K562 (cell line): ENCODE results near the gene SELENOO. TPM values are rescaled to one million over a fixed set of nuclear protein-coding genes. Genes with fewer than 3 reads are reported as not detected.

Source experiments
- BDP1 ChIP-seq: IDR thresholded peaks from 3 replicates; pipeline ENCODE4 v1.6.1; 2011; ENCODE audit not compliant: insufficient read length, insufficient read depth
- CBFA2T3 ChIP-seq: fragments of 450-650 bp; IDR thresholded peaks from 2 replicates; pipeline ENCODE4 v1.6.1; 2017
- CCAR2 ChIP-seq: fragments of 200-400 bp; formaldehyde crosslinking; IDR thresholded peaks from 2 replicates; pipeline ENCODE4 v1.6.1; 2017; ENCODE audit warnings: mild to moderate bottlenecking, low read depth, low read length
- CHD1 ChIP-seq: fragments of 200-600 bp; sonication (generic); IDR thresholded peaks from one replicate; pipeline ENCODE4 v1.6.1; 2012; ENCODE audit warnings: mild to moderate bottlenecking, moderate library complexity, low read length, inconsistent platforms
- CSDE1 ChIP-seq, 2 experiments: fragments of 450-650 bp; IDR thresholded peaks; 2 replicates each; pipeline ENCODE4 v1.6.1; 2016; ENCODE audit warnings: mild to moderate bottlenecking in 1 of 2
- ETS1 ChIP-seq: conservative IDR thresholded peaks from 2 replicates; pipeline ENCODE4 v1.6.1; 2011; ENCODE audit warnings: low read depth, mild to moderate bottlenecking, low read length; ENCODE audit not compliant: control insufficient read depth
- FIP1L1 ChIP-seq: fragments of 200-400 bp; formaldehyde crosslinking; IDR thresholded peaks from 2 replicates; pipeline ENCODE4 v1.6.1; 2018; ENCODE audit warnings: mild to moderate bottlenecking, low read depth, low read length; ENCODE audit not compliant: poor library complexity, severe bottlenecking
- HDAC2 ChIP-seq: fragments of 450-650 bp; IDR thresholded peaks from 2 replicates; pipeline ENCODE4 v1.6.1; 2016; ENCODE audit warnings: mild to moderate bottlenecking
- MXD1 ChIP-seq: fragments of 250-450 bp; sonication (Bioruptor Pico); IDR thresholded peaks from 2 replicates; pipeline ENCODE4 v1.8.0; 2021; ENCODE audit warnings: borderline replicate concordance, mild to moderate bottlenecking, moderate library complexity; ENCODE audit not compliant: poor library complexity, severe bottlenecking
- TCF7 ChIP-seq: sonication (generic); IDR thresholded peaks from 2 replicates; pipeline ENCODE4 v1.6.1; 2016; ENCODE audit warnings: antibody characterized with exemption, borderline replicate concordance
- TGIF2 ChIP-seq: sonication (generic); formaldehyde crosslinking; IDR thresholded peaks from 2 replicates; pipeline ENCODE4 v1.8.1; 2022; ENCODE audit warnings: mild to moderate bottlenecking, missing genetic modification reagents, moderate library complexity
- U2AF1 ChIP-seq: fragments of 200-400 bp; formaldehyde crosslinking; optimal IDR thresholded peaks from 2 replicates; pipeline ENCODE3; 2017; ENCODE audit warnings: mild to moderate bottlenecking, low read depth, low read length, moderate library complexity
- UBTF ChIP-seq, 2 experiments: IDR thresholded peaks; 2 replicates each; pipeline ENCODE4 v1.6.1; 2012; ENCODE audit warnings: improper control_type of control experiment in 2 of 2, low read depth in 2 of 2, low read length in 2 of 2, borderline replicate concordance in 1 of 2
- USF2 ChIP-seq: sonication (generic); formaldehyde crosslinking; IDR thresholded peaks from 2 replicates; pipeline ENCODE4 v1.5.0; 2020; ENCODE audit warnings: missing genetic modification reagents
- ZBTB34 ChIP-seq: fragments of 250-450 bp; sonication (Bioruptor Pico); IDR thresholded peaks from 2 replicates; pipeline ENCODE4 v1.8.0; 2021; ENCODE audit warnings: mild to moderate bottlenecking, moderate library complexity
- ZC3H8 ChIP-seq: fragments of 450-650 bp; IDR thresholded peaks from 2 replicates; pipeline ENCODE4 v1.6.1; 2017
- ZNF217 ChIP-seq: sonication (generic); formaldehyde crosslinking; IDR thresholded peaks from 2 replicates; pipeline ENCODE4 v1.8.0; 2022; ENCODE audit warnings: mild to moderate bottlenecking, missing genetic modification reagents
- ZNF740 ChIP-seq, 3 experiments: fragments of 200-800 bp in 1 of 3; sonication (Bioruptor generic) in 1 of 3; sonication (generic) in 1 of 3; formaldehyde crosslinking in 1 of 3; IDR thresholded peaks; 2 replicates each; pipeline versions ENCODE4 v1.6.1 to v1.8.0; 2016 to 2022; ENCODE audit warnings: mild to moderate bottlenecking in 2 of 3, missing compliant biosample characterization in 2 of 3, missing genetic modification characterization in 2 of 3, missing genetic modification reagents in 1 of 3
- polyA plus RNA-seq, 8 experiments: library from polyadenylated mRNA; depleted of rRNA in 4 of 8; stranded (reverse) in 5 of 8; unstranded in 3 of 8; fragments of >200 nt; fragmentation: Nextera tagmentation in 2 of 8; fragmentation: Illumina TruSeq in 1 of 8; extraction: Ambion mirVana in 2 of 8; extraction: Trizol in 1 of 8; gene quantifications; 2 replicates each; pipeline versions ENCODE4 v1.2.1 to v1.2.3, GENCODE V29; 2011 to 2014; ENCODE audit warnings: inconsistent platforms in 1 of 8, missing spikeins in 1 of 8
- total RNA-seq, 7 experiments: library from RNA; depleted of rRNA in 6 of 7; stranded (reverse); fragments of >200 nt in 6 of 7; fragmentation: Illumina TruSeq in 2 of 7; extraction: Trizol in 2 of 7; gene quantifications; 2 replicates each; pipeline versions ENCODE4 v1.2.1 to v1.2.3, GENCODE V29; 2011 to 2021; ENCODE audit warnings: low replicate concordance in 1 of 7

SELENOO gene
- total and polyA plus RNA-seq, 9 of the 15 experiments (the other 6 are each of a cell fraction or from before 2014, with no cell fraction given), result 0.37 to 24.9 (median 8.3) TPM

GRCh38 chr22:50185375-50186087, 15.3 kb upstream of the SELENOO start, which contains the start of gene TRABD (continued):
- no peak for TF ChIP-seq USF2 (CRISPR knock-in tag)
- no peak for TF ChIP-seq UBTF (IDR thresholded peaks at IDR 0.05; ENCODE audit: borderline replicate concordance in 1 of 2, low read depth in 2 of 2, low read length in 2 of 2)
- TF ChIP-seq U2AF1, result no peak
- TF ChIP-seq CSDE1 (IDR thresholded peaks at IDR 0.05), result no peak
- TF ChIP-seq ZBTB34 (CRISPR knock-in tag), result no peak
- no peak for TF ChIP-seq FIP1L1
- TF ChIP-seq TCF7, result no peak
- no peak for TF ChIP-seq CBFA2T3
- no peak for TF ChIP-seq CHD1
- TF ChIP-seq ZC3H8, result no peak
- no peak for TF ChIP-seq TGIF2 (CRISPR knock-in tag)
- TF ChIP-seq ZNF217, result no peak
- TF ChIP-seq ETS1, result 0 out of 2 replicates have a peak, but pooled peaks have one; percentile 39
- TF ChIP-seq BDP1, result no peak
- TF ChIP-seq HDAC2, result no peak
- TF ChIP-seq ZNF740 (CRISPR knock-in tag; IDR thresholded peaks at IDR 0.05), result peak; percentile 95
- TF ChIP-seq ZNF740 (tag; IDR thresholded peaks at IDR 0.05), result peak in 1 of 2 experiments; percentile 100; a peak in 2 of 4 replicates
- TF ChIP-seq MXD1 (CRISPR knock-in tag), result no peak
- TF ChIP-seq CCAR2, result no peak
